Inflammatory macrophage treated with lipopolysaccharide for 1 hour (primary cell): ENCODE results near the gene ROR1.

ENCODE experiments used
- DNase-seq, 2 donors: peaks; one replicate each; pipeline ENCODE4 v3.0.0-alpha.2; 2020 to 2022

Gene ROR1

DNA sequence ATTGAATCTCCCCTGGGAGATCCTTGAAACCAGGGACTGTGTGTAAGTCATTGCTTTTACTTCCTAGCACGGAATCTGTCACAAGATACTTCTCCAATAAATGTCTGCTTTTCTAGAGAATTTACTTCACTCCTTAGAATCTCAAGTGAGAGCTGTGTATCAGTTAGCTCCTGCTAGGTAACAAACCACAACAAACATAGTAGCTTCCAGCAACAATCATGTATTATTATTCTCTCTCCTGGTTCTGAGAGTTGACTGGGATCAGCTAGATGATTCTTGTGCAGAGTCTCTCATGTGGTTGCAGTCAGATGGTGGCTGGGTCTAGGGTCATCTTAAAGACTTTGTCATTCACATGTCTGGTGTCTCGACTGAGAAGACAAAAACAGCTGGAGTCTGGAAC is 262.7 kb downstream of the ROR1 start:
- no peak for DNase-seq

DNA sequence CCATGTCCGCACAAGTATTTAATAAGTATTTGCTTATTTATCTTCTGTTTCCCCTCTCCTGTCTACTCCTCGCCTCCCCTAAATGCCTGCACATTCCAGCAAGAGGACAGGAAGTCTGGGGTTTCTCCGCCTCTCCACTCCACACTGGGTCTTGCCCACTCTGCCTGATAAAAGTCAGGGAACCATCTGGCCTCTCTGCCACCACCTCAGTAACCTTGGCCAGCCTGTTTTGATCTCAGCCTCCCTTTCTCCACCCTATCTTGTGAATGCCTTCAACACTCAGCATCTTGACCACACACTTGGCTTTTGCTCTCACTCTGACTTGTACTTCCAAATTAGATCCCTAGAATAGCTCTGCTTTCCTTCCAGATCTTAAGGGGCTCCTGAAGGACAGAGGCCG is 264.3 kb downstream of the ROR1 start:
- no peak for DNase-seq

DNA sequence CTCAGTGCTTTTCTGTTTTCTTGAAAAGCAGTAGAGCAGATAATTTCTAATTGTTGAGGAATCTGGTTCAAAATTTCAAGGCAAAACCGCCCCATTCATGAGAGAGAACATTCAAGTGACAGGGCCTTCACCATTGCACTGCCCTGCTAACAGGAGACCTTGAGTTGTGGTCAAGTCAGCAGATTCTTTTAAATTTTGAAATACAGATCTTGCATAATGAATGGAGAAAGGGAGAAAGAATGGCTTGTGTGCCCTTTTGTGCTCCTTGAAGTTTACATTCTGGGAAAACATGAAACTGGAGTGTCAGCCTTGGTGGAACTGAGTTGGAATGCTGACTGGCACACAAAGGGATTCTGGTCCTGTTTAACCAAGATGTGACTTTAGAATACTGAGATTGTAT is 265.1 kb downstream of the ROR1 start:
- no peak for DNase-seq

DNA sequence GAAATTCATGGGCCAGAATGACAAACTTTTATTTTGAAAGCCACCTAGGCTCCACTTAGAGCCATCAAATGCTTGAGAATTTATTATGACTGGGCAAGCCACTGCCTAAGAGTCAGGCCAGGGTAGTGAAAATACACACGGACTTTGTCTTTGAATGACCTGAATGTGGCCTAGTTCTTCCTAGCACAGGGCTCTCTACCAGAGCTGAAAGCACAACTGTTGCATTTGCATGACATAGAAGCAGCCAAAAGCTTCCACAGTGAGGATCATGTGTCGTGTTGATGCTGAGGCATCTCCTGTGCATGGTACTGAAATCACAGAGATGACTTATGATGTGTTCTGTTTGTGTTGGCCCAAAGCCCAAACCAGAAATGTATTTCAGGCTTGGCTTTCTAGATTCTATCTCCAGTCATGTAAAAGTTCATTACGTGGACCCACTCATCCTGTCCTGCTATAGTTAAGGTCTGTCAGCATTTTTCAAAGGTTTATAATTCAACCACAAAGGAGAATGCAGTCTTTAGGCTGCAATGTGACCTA is 265.6 kb downstream of the ROR1 start:
- no peak for DNase-seq

DNA sequence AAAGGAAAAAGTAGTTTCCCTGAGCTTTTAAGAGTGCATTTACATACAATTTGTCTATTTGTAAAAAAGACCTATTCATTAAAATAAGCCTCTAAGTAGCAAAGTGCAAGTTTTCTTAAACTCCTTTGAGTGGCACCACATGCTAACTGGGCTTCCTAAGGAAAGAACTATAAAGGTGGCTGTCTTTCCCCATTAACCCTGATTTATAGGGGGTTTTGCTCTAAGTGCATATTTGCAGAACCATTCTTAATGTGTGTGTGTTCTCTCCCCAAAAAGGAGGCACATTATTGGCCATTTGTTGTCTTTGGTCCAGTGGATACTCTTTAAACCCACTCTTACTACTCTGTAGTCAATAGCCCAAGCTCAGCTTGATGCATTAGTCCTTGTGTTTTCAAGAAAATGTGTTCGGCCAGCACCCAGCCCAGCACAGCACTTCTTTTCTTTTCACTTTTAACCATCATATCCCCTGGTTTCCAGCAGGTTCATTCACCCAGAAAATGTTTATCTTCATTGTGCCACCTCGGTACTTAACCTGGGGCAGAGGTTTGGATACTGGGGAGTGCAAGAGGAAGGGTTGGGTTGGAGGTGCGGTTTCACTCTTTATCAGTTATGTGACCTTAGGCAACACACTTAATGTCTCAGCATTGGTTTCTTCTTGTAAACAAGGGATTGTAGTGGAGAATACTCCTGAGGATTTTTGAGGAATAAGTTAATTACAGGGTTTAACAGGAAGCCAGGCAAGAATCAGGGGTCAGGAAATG is 267.7 kb downstream of the ROR1 start:
- DNase-seq, result no peak

DNA sequence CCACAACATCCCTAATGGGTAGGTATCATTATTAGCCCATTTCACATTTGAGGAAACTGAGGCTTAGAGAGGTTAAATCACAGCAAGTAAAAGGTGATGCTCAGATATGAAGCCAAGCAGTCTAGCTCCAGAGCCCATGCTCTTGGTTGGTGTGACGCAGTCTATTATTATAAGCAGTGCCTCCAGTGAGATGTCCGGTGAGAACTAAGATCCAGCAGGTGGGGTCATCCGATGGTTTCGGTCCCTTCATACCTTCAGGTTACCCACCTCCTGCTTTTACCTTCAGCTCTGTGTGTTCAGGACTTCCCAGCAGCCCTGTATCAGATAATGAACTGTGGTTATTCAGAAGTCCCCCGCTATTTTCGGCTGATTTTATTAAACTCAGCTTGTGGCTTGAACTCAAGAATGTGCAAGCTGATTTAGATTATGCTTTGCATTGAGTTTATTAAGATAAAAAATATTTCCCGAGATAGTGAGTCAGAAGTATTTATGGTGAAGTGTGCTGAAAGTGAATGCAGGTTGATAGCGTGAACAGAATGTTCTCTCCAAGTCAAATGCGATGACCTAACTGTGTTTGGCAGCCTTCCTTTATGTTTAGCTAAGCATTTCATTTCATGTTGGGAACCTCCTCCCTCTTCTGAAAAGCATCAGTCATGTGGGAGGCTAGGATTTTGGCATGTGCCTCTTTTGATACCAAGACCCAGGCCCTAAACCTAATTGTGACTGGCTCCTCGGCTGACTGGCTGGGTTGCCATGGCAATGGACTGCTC is 268.7 kb downstream of the ROR1 start:
- DNase-seq, result no peak

DNA sequence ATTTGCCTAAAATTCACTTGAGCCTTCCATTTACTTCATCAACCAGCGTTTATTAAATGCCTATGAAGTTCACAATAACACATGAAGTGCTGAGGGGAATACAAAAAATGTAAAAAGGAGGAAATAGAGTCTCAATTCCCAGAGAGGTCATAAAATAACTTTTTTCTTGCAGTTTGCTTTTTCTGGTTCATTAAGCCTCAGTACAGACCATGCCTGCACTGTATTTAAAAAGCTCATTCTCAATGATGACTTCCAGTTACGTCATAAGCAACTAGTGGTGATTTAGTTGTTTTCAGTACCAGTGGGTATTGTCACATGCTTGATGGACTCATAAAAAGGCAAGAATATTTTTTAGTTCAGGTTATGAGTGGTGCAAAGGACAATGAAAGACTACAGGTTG is 269.5 kb downstream of the ROR1 start:
- no peak for DNase-seq

DNA sequence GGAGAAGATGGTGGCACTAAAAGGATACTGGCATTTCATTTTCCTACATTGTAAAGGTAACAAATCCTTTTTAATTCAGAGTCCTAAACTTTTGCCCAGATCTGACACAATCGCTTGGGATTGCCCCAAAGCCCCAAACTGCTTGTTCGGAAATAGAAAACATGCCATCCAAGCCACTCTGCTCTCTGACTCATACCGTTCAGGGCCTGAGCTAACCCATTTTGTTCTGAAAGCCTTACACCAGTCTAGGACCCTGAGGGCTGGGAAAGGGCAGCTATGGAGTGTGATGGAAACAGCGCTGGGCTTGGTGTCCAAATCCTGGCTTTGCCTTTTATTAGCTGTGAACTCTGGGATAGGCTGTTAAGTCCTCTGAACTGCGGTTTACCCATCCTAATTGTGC is 270.2 kb downstream of the ROR1 start:
- DNase-seq, result no peak

DNA sequence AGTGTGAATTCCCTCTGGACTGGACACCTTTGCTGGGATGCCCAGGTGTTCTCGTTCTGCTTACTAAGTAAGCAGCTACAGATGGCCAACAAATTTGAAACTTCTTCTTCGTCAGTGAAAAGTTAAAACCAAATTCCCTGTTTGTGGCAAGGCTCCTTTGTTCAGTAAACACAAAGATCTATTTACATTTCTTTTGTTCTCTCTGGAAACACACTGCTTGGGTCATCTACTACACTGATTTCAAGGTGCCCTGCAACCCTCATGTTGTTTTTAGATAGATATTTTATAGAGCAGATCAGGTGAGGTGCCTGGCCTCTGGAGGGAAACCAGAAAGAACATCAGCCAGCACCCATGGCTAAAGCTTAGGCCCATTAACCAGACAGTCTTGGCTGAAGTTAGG is 272.4 kb downstream of the ROR1 start:
- no peak for DNase-seq

DNA sequence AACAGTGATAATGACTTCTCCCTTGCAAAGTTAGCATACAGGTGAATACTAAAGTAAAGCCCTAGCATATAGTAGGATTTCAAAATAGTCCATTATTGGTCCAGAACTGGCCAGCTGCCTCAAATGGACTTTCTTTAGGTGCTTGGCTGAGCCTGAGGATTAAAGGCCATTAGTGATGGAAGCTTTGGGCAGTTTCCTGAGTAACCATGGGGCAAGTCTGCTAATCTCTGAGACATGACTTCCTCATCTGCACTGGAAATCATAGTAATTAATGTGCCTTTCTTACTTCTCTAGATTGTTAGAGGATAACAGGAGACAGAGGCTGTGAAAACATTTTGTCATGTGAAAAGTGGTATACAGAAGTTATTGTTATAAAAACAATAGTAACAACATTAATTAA is 273.1 kb downstream of the ROR1 start:
- no peak for DNase-seq

DNA sequence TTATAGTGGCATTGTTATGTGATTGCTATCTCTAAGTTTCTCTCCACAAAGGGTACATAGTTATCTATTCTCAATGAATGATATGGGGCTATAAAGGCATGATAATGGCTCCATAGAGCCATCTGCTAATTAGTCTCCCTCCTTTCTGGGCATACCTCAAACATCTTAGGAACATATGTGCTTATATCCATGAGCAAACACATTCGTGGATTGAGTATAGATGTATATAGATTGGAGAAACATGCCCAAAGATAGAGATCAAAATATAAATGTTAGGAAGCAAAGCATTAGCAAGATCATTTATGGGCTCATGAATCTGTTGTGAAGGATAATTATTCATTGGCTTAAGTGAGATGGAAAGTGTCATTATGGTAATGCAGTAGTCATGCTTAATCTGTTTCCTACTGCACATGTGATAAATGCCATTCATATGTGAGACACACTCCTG is 273.8 kb downstream of the ROR1 start:
- DNase-seq, result no peak

DNA sequence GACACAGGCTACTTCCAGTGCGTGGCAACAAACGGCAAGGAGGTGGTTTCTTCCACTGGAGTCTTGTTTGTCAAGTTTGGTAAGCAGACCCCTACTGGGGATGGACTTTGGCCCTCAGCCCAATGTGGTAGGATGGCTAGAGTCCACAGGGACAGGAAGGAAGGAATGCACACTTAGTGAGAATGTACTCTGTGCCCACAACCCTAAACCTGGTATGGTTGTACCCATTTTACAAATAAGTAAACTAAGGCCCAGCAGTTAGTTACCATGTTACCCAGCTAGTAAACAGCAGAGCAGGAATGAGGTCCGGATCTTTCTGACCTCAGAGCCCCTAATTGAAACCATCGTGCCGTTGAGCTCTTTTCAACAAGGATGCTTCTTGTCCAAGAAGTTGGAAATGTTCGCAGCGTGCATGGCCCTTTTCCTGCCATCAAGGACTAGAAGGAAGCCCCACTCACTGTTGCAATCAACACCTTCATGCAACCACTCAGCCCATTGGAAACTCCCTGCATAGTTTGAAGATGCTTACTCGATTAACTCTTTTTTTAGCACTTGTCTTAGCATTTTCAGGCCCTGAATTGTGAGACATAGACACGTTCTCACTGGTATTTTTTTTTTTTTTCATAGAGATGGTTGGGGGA is 276.2 kb downstream of the ROR1 start:
- DNase-seq, result no peak

DNA sequence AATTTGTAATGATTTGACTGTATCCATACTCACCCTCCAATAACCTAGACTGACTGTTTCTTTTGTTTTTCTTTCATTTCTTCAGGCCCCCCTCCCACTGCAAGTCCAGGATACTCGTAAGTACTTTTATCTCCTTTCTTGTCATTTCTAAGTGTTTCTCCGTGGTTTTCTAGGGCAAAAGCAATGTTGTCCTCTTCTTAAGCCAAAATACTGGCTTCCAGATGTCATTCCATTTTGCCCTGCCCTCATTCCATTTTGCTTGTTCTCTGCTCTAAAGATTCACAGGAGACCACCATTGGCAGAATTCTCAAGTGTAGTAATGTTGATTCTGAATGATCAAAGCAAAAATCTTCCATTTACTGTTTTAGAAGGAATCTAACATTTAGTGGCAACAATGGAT is 276.8 kb downstream of the ROR1 start:
- no peak for DNase-seq

DNA sequence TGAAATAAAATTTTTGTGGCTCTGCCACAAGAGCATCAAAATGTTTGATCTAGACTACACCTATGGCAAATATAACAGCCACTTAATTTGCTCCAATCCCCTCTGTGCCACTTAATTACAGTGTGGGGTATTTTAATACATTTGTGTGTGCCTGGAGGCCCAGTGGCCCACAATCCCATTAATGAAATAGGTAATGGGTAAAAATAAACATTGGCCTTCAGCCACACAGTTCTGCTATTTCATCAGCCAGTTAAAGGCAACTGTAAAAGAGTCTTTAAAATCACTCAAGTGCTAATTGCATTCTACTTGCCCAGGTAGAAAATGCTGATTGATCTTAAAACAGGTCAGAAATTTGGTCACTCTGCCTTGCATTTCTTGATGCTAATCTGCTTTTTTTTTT is 278.0 kb downstream of the ROR1 start:
- no peak for DNase-seq

DNA sequence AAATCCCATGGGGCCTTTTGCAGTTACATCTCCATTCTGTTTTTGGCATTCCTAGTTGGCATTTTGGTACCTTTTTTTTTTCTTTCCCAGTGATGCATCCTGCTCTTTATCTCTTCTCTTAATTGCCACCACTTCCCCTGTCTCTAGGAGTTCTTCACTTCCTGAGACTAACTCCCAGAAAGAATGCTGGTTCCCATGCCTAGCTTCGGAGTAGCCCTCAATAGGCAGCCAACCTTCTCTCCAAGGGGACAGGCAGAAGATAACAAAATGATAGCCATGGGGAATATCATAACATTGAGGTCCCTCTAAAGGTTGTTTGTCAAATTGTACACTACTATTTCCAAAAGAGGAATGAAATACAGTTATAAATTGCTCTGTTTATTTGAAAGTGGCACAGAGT is 279.0 kb downstream of the ROR1 start:
- DNase-seq, result no peak

DNA sequence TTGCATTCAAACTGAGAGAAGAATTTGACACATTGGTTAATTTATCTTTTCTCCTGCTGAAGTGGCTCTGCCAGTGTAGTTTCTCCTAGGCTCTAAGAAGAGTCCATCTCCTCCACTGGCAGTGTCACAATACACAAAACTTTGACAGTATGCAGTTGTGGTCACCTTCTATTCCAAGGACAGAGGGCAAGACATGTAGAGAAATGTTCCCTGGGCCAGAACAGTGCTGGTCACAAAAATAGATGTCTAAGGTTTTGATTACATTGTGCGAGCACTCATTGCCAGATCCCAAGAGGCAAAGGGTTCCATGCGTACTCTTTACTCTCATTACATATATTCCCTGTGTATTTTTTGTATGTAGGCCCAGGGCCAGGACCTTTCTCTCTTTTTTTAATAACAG is 281.5 kb downstream of the ROR1 start:
- no peak for DNase-seq

DNA sequence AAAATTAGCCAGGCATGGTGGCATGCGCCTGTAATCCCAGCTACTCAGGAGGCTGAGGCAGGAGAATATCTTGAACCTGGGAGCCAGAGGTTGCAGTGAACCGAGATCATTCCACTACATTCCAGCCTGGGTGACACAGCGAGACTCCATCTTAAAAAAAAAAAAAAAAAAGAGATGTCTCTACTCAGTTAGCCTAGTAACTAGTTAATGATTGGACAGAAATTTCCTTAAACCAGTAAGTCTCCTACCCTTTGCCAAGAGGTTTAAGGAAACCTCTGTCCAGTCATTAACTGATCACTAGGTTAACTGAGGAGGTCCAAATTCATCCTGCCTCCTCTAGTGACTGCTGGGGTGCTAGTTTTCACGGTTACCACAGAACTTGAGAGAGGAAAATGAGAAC is 285.7 kb downstream of the ROR1 start:
- no peak for DNase-seq

DNA sequence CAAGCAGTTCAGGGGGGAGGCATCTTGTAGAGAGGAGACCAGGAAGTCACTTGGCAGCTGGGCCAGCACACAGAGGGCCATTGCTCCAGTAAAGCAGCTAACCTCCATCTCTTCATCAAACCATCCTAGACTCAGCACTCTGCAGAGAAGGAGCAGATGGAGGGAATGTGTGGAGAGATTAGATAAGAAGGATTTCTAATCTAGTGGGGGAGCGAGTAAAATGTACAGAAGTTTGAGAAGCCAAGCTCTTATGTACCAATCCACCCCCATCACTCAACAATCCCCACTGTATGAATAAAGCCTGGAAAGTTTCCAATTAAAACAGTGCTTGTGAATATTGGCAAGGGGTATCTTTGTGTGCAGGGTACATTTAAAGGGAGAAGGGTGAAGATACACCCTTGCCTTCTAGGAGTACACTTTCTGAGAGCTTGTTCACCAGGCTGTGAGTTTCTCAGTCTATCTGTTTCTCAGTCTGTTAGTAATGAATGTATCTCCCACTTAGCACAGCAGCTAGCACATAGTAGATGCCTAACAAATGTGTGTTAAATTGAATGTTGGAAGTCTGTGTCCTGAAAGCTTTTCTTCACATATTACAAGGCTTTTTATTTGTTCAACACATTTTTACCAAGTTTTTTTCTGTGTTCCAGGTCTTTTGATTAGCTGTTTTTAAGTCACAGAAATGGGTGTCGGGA is 286.9 kb downstream of the ROR1 start:
- DNase-seq, result no peak

DNA sequence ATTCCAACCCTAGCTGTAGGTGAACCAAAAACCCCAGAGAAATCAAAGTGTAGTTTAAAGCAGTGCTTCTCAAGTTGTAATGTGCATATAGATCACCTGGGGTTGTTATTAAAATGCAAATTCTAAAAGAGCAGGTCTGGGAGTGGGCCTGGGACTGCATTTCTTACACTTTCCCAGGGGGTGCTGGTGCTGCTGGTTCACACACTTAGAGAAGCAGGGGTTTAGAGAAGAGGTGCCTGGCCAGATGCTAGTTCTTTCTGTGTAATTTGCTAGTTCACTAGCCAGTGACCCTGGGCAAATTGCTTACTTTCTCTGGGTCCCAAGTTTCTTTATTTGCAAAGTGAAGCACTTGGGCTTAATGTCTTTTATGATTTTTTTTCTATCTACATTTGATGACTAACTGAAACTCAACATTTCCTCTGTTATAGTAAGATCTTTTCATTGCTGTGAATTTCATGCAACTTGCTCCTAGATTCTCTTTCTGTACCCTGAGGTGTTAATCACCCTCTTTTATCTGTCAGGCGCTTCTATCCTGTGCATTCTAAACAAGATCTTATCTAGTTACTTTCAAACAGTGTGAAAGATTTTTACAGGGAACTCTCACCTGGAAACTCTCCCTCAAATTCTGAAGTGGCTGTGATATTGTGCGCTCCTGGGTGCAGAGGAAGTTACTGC is 287.8 kb downstream of the ROR1 start:
- no peak for DNase-seq

DNA sequence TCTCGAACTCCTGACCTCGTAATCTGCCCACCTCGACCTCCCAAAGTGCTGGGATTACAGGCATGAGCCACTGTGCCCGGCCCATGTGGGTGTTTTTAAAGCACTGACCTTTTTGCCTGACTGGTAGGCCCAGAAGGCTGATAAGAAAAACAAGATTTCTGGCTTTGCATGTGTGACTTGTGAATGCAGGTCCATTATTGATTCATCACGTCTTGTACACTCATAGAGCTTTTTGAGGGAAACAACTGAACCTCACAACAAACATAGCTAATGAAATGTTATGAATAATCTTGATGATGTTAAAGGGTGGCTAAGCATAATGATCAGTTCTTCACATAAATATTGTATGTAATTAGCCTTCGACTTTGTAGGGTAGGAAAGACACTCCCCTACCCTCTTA is 288.7 kb downstream of the ROR1 start:
- no peak for DNase-seq

DNA sequence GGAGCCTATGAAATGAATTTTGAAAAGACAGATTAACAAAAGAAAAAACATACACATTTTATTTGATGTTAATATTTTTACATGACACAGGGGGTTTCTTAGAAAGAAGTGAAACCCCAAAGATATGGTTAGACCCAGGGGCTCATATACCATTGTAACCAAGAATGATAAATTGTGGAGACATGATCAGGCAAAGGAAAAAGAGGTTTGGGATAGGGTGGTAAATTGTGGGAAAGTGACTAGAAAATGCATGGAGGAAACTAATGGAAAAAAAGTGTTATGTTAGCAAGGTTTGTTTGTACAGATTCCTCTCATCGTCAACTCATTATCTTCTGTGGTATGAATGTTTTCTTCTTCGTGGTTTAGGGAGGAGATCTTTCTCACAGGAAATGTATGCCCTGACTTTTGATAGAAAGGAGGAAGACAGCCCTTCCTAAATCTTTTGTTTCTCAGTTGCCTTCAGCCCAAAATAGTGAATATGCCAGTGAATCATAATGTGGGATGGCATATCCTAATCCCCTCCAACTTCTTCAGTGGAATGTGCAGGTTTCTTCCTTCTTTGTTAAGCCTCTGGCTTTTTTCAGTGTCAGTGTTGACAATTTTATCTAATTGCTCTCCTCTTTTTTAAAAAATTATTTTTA is 289.2 kb downstream of the ROR1 start:
- no peak for DNase-seq

DNA sequence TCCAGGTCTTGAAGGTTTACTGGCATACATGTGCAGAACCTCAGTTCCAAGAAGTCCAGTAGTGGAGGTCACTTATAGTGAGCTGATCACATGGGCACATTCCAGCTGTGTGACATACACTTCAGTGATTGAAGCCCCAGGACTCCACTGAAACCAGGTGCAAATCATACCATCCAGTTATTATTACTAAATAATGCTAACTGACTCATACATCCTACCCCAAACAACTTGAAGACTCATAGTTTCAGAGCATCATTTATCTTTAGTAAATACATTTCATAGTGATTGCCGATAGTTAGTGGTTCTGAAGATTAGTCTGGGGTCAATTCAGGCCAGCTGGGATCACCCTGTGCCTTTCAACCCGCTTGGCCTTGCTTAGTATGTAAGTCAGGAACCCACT is 291.8 kb downstream of the ROR1 start:
- no peak for DNase-seq
